IMR-90 (cell line): ENCODE measurements around the gene CHST1. TPM values are rescaled to one million over a fixed set of nuclear protein-coding genes. Genes with fewer than 3 reads are reported as not detected.

ENCODE experiments used
- ATAC-seq: fragments of 200-7000 bp; cut with Tn5 transposase; 2 replicates; pipeline ENCODE4 v1.9.1; 2020; ENCODE audit warnings: low read depth, mild to moderate bottlenecking, moderate library complexity
- BruUV-seq: library from RNA; stranded (reverse); fragments of 400-500 nt; replicated peaks from 2 replicates; lab custom pipeline; 2021; lab: Mats Ljungman, UMichigan
- CTCF ChIA-PET: fragments of 300-600 bp; formaldehyde crosslinking; extraction: SDS; loops from one replicate; lab custom pipeline; 2021; ENCODE audit warnings: antibody characterized with exemption; lab: Yijun Ruan, JAX
- POLR2A ChIA-PET: fragments of 300-600 bp; sonication (Branson Sonifier 250); formaldehyde crosslinking; loops from one replicate; lab custom pipeline; 2022; ENCODE audit warnings: antibody characterized with exemption; ENCODE audit not compliant: unreplicated experiment; lab: Charles Lee
- DNase-seq: peaks from one replicate; pipeline ENCODE4 v3.0.0; 2013
- H2AFZ ChIP-seq: replicated peaks from 2 replicates; pipeline ENCODE3; 2013; ENCODE audit warnings: low read length, mild to moderate bottlenecking; ENCODE audit not compliant: poor library complexity
- H2AK5ac ChIP-seq: 2 replicates; pipeline ENCODE4 v1.6.1; 2013; ENCODE audit warnings: low read depth, low read length, inconsistent platforms
- H2AK9ac ChIP-seq: replicated peaks from 2 replicates; pipeline ENCODE3; 2013; ENCODE audit warnings: mild to moderate bottlenecking, low read depth, low read length, moderate library complexity; ENCODE audit not compliant: poor library complexity
- H2BK120ac ChIP-seq: 2 replicates; pipeline ENCODE4 v1.6.1; 2013; ENCODE audit warnings: low read depth, low read length, inconsistent platforms
- H2BK15ac ChIP-seq: 3 replicates; pipeline ENCODE4 v1.6.1; 2013; ENCODE audit warnings: low read depth, low read length, inconsistent platforms
- H2BK20ac ChIP-seq: 2 replicates; pipeline ENCODE4 v1.6.1; 2013; ENCODE audit warnings: low read depth, mild to moderate bottlenecking, inconsistent platforms, low read length, moderate library complexity
- H2BK5ac ChIP-seq: 2 replicates; pipeline ENCODE4 v1.6.1; 2013; ENCODE audit warnings: mild to moderate bottlenecking, low read depth, low read length, inconsistent platforms; ENCODE audit not compliant: poor library complexity, severe bottlenecking
- H3K14ac ChIP-seq: replicated peaks from 2 replicates; pipeline ENCODE4 v1.6.1; 2013; ENCODE audit warnings: low read depth, low read length, inconsistent platforms
- H3K18ac ChIP-seq: 2 replicates; pipeline ENCODE4 v1.6.1; 2013; ENCODE audit warnings: low read depth, low read length, control low read depth
- H3K23ac ChIP-seq: 2 replicates; pipeline ENCODE4 v1.6.1; 2013; ENCODE audit warnings: low read depth, low read length, inconsistent platforms
- H3K27ac ChIP-seq: 2 replicates; pipeline ENCODE4 v1.5.1; 2013; ENCODE audit warnings: mild to moderate bottlenecking, control low read depth, low read length; ENCODE audit not compliant: insufficient read depth
- H3K27me3 ChIP-seq: 2 replicates; pipeline ENCODE4 v1.6.1; 2013; ENCODE audit warnings: low read length; ENCODE audit not compliant: control insufficient read depth, insufficient read depth
- H3K36me3 ChIP-seq: 2 replicates; pipeline ENCODE4 v1.6.1; 2013; ENCODE audit warnings: low read length, mixed read lengths; ENCODE audit not compliant: control insufficient read depth, insufficient read depth
- H3K4ac ChIP-seq: 2 replicates; pipeline ENCODE4 v1.6.1; 2013; ENCODE audit warnings: low read depth, low read length, inconsistent platforms
- H3K4me1 ChIP-seq: 2 replicates; pipeline ENCODE4 v1.6.1; 2013; ENCODE audit warnings: low read length, mixed read lengths; ENCODE audit not compliant: control insufficient read depth, insufficient read depth
- H3K4me2 ChIP-seq: 2 replicates; pipeline ENCODE4 v1.6.1; 2013; ENCODE audit warnings: low read depth, mild to moderate bottlenecking, control low read depth, low read length, moderate library complexity
- H3K4me3 ChIP-seq: 2 replicates; pipeline ENCODE4 v1.5.1; 2013; ENCODE audit warnings: low read depth, mild to moderate bottlenecking, control low read depth, low read length, moderate library complexity; ENCODE audit not compliant: insufficient read depth
- H3K56ac ChIP-seq: 2 replicates; pipeline ENCODE4 v1.6.1; 2013; ENCODE audit warnings: low read length, inconsistent platforms; ENCODE audit not compliant: insufficient read depth; ENCODE audit errors: extremely low read depth
- H3K79me1 ChIP-seq, 2 experiments: 2 replicates each; pipeline ENCODE4 v1.6.1; 2013; ENCODE audit warnings: low read length in 2 of 2, inconsistent platforms in 1 of 2, low read depth in 1 of 2
- H3K9ac ChIP-seq: 2 replicates; pipeline ENCODE4 v1.6.1; 2013; ENCODE audit warnings: low read depth, low read length, control low read depth
- H3K9me1 ChIP-seq: 2 replicates; pipeline ENCODE4 v1.6.1; 2013; ENCODE audit warnings: low read length, inconsistent platforms; ENCODE audit not compliant: insufficient read depth
- H3K9me3 ChIP-seq: 2 replicates; pipeline ENCODE4 v1.6.1; 2013; ENCODE audit warnings: low read length; ENCODE audit not compliant: control insufficient read depth, insufficient read depth
- H4K20me1 ChIP-seq: 2 replicates; pipeline ENCODE4 v1.6.1; 2013; ENCODE audit warnings: low read length, inconsistent platforms; ENCODE audit not compliant: insufficient read depth
- H4K5ac ChIP-seq: 2 replicates; pipeline ENCODE4 v1.6.1; 2013; ENCODE audit warnings: mild to moderate bottlenecking, low read depth, low read length, control low read depth
- H4K8ac ChIP-seq, 2 experiments: 2 replicates each; pipeline ENCODE4 v1.6.1; 2013; ENCODE audit warnings: low read depth in 2 of 2, low read length in 2 of 2, control low read depth in 1 of 2, inconsistent platforms in 1 of 2
- H4K91ac ChIP-seq: 2 replicates; pipeline ENCODE4 v1.6.1; 2013; ENCODE audit warnings: low read depth, low read length, inconsistent platforms; ENCODE audit not compliant: insufficient read depth
- BHLHE40 ChIP-seq: fragments of 150-350 bp; IDR thresholded peaks from 2 replicates; pipeline ENCODE4 v1.6.1; 2016; ENCODE audit warnings: mild to moderate bottlenecking, low read depth, low read length
- CEBPB ChIP-seq: IDR thresholded peaks from 2 replicates; pipeline ENCODE4 v1.6.1; 2012; ENCODE audit warnings: low read depth, low read length, improper control_type of control experiment
- CHD1 ChIP-seq: IDR thresholded peaks from 2 replicates; pipeline ENCODE4 v1.6.1; 2012; ENCODE audit warnings: low read depth, low read length, improper control_type of control experiment
- FOS ChIP-seq: fragments of 150-350 bp; IDR thresholded peaks from 2 replicates; pipeline ENCODE4 v1.6.1; 2016; ENCODE audit warnings: low read depth, low read length
- MAFK ChIP-seq: IDR thresholded peaks from 2 replicates; pipeline ENCODE4 v1.6.1; 2012; ENCODE audit warnings: low read depth, low read length, improper control_type of control experiment
- MAZ ChIP-seq: IDR thresholded peaks from 2 replicates; pipeline ENCODE4 v1.6.1; 2012; ENCODE audit warnings: low read depth, mild to moderate bottlenecking, low read length, improper control_type of control experiment, moderate library complexity, borderline replicate concordance
- MXI1 ChIP-seq: IDR thresholded peaks from 2 replicates; pipeline ENCODE4 v1.6.1; 2012; ENCODE audit warnings: low read depth, mild to moderate bottlenecking, low read length, moderate library complexity, borderline replicate concordance
- NFE2L2 ChIP-seq: fragments of 150-350 bp; IDR thresholded peaks from 2 replicates; pipeline ENCODE4 v1.6.1; 2016; ENCODE audit warnings: low read depth, mild to moderate bottlenecking, low read length
- POLR2A ChIP-seq: IDR thresholded peaks from 2 replicates; pipeline ENCODE4 v1.6.1; 2012; ENCODE audit warnings: mild to moderate bottlenecking, low read depth, low read length
- RAD21 ChIP-seq: IDR thresholded peaks from 2 replicates; pipeline ENCODE4 v1.6.1; 2012; ENCODE audit warnings: low read length, improper control_type of control experiment
- RCOR1 ChIP-seq: IDR thresholded peaks from 2 replicates; pipeline ENCODE4 v1.6.1; 2012; ENCODE audit warnings: mild to moderate bottlenecking, low read length, improper control_type of control experiment; ENCODE audit not compliant: insufficient replicate concordance
- RFX5 ChIP-seq: IDR thresholded peaks from 2 replicates; pipeline ENCODE4 v1.8.0; 2012; ENCODE audit warnings: low read depth, mild to moderate bottlenecking, low read length, moderate library complexity
- SMC3 ChIP-seq: fragments of 150-350 bp; IDR thresholded peaks from 2 replicates; pipeline ENCODE4 v1.6.1; 2016; ENCODE audit warnings: low read depth, mild to moderate bottlenecking, antibody characterized with exemption, low read length, moderate library complexity
- WGBS, 2 experiments: methylation state at CpG; one replicate each; pipeline versions ENCODE4 v1.1.5 to v1.1.7; 2013; ENCODE audit warnings: missing lambda C conversion rate in 2 of 2; ENCODE audit not compliant: insufficient read length in 1 of 2; ENCODE audit errors: extremely low coverage in 2 of 2; 5-methylcytosine and 5-hydroxymethylcytosine counted together
- dilution Hi-C: fragments of 300-500 bp; cut with HindIII; formaldehyde crosslinking; loops from one replicate; pipeline ENCODE4 v1.14.3; 2018; ENCODE audit warnings: low sequenced_read_pairs; ENCODE audit not compliant: unreplicated experiment
- in situ Hi-C: fragments of 300-500 bp; cut with MboI; formaldehyde crosslinking; loops from 3 replicates; pipeline ENCODE4 v1.14.3; 2019; ENCODE audit warnings: low sequenced_read_pairs, inconsistent platforms, mixed read lengths
- intact Hi-C: fragments of 100-400 bp; cut with micrococcal nuclease; formaldehyde crosslinking; loops from 2 replicates; pipeline ENCODE4 v1.10.0; 2022
- polyA plus RNA-seq, 3 experiments: library from polyadenylated mRNA; depleted of rRNA; stranded (reverse); fragments of >200 nt; gene quantifications; 2 replicates each; pipeline ENCODE4 v1.2.3, GENCODE V29; 2012; ENCODE audit warnings: low replicate concordance in 1 of 3
- total RNA-seq: library from RNA; depleted of rRNA; stranded (reverse); fragments of >200 nt; gene quantifications from 2 replicates; pipeline ENCODE4 v1.2.3, GENCODE V29; 2012
- TF ChIP-seq, protein P1 (sequence below): fragments of 150-350 bp; IDR thresholded peaks from 2 replicates; pipeline ENCODE4 v1.6.1; 2016; ENCODE audit warnings: low read depth, mild to moderate bottlenecking, low read length, moderate library complexity, borderline replicate concordance
- TF ChIP-seq, protein P2 (sequence below): conservative IDR thresholded peaks from 2 replicates; pipeline ENCODE4 v1.5.1; 2012; ENCODE audit warnings: mild to moderate bottlenecking, low read depth, low read length, improper control_type of control experiment
- TF ChIP-seq, protein P3 (sequence below): fragments of 150-350 bp; IDR thresholded peaks from 2 replicates; pipeline ENCODE4 v1.6.1; 2017; ENCODE audit warnings: mild to moderate bottlenecking, antibody characterized with exemption, low read length, low read depth

CHST1 gene
- total and polyA plus RNA-seq, 2 of the 4 experiments (the other 2 are of a cell fraction), result 0.21 TPM; not detected in 1

DNA sequence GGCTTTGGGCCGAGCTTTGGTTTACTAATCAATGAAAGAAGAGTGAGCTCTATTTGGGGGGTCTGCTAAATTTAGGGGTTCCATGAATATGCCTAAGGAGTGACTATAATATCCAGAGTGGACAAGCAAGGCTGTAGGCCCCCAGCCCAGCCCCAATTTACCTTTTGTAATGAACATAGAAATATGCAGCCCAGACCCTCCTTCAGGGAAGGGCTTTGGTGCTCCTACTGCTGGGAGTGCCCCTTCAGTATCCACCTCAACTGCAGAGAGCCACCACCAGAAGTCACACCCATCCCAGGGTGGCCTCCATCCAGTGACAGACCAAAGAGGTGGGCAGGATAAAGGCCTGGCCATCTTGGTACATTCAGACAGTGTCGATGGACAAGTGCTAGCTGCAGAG is 43.1 kb downstream of the CHST1 start:
- CTCF ChIA-PET, result no interaction called here
- Histone ChIP-seq H3K4me2 (no peak overlapping the region), H2AK9ac (no peak overlapping the region), H3K4me1 (no peaks in the 10 kb centered on the region), H4K20me1 (no peaks in the 10 kb centered on the region), H3K79me1 (no peaks in the 10 kb centered on the region), H4K8ac (no peak overlapping the region), H3K56ac (no peak overlapping the region), H3K4me3 (no peak overlapping the region), H2BK5ac (no peak overlapping the region), H3K9me3 (peaks cover 2% of the 10 kb centered on the region; the same call in 1 of the 2 replicates), H2AK5ac (no peak overlapping the region), H3K18ac (no peak overlapping the region), H2AFZ (no peak overlapping the region), H2BK120ac (no peak overlapping the region), H3K27me3 (no peaks in the 10 kb centered on the region; the same call in 1 of the 2 replicates), H3K9me1 (no peaks in the 10 kb centered on the region), H3K27ac (no peak overlapping the region), H2BK15ac (no peak overlapping the region), H2BK20ac (no peak overlapping the region), H3K36me3 (no peaks in the 10 kb centered on the region), H4K91ac (no peak overlapping the region), H3K4ac (no peak overlapping the region), H4K5ac (no peak overlapping the region), H3K9ac (no peak overlapping the region), H3K14ac (no peak overlapping the region), H3K23ac (no peak overlapping the region)
- in situ Hi-C loops (no loop called here), intact Hi-C loops (no loop called here), dilution Hi-C loops (no loop called here)
- no TSS peak for BruUV-seq
- ATAC-seq (no peak), DNase-seq (no peak)
- no peak for TF ChIP-seq MXI1
- TF ChIP-seq CHD1, result no peak
- no peak for TF ChIP-seq MAZ
- TF ChIP-seq SMC3, result no peak
- TF ChIP-seq MAFK, result no peak
- no peak for TF ChIP-seq FOS
- TF ChIP-seq RCOR1, result no peak
- no peak for TF ChIP-seq BHLHE40
- TF ChIP-seq, protein P1, sequence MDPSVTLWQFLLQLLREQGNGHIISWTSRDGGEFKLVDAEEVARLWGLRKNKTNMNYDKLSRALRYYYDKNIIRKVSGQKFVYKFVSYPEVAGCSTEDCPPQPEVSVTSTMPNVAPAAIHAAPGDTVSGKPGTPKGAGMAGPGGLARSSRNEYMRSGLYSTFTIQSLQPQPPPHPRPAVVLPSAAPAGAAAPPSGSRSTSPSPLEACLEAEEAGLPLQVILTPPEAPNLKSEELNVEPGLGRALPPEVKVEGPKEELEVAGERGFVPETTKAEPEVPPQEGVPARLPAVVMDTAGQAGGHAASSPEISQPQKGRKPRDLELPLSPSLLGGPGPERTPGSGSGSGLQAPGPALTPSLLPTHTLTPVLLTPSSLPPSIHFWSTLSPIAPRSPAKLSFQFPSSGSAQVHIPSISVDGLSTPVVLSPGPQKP, result no peak
- TF ChIP-seq POLR2A, result no peak
- TF ChIP-seq CEBPB, result no peak
- TF ChIP-seq, protein P2, sequence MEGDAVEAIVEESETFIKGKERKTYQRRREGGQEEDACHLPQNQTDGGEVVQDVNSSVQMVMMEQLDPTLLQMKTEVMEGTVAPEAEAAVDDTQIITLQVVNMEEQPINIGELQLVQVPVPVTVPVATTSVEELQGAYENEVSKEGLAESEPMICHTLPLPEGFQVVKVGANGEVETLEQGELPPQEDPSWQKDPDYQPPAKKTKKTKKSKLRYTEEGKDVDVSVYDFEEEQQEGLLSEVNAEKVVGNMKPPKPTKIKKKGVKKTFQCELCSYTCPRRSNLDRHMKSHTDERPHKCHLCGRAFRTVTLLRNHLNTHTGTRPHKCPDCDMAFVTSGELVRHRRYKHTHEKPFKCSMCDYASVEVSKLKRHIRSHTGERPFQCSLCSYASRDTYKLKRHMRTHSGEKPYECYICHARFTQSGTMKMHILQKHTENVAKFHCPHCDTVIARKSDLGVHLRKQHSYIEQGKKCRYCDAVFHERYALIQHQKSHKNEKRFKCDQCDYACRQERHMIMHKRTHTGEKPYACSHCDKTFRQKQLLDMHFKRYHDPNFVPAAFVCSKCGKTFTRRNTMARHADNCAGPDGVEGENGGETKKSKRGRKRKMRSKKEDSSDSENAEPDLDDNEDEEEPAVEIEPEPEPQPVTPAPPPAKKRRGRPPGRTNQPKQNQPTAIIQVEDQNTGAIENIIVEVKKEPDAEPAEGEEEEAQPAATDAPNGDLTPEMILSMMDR, result no peak
- TF ChIP-seq RFX5, result no peak
- TF ChIP-seq RAD21, result no peak
- no peak for TF ChIP-seq NFE2L2
- TF ChIP-seq, protein P3, sequence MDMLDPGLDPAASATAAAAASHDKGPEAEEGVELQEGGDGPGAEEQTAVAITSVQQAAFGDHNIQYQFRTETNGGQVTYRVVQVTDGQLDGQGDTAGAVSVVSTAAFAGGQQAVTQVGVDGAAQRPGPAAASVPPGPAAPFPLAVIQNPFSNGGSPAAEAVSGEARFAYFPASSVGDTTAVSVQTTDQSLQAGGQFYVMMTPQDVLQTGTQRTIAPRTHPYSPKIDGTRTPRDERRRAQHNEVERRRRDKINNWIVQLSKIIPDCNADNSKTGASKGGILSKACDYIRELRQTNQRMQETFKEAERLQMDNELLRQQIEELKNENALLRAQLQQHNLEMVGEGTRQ, result no peak
- POLR2A ChIA-PET, result no interaction called here
- WGBS, 2 experiments, result 40% methylated on average over 1 of the region's 2 CpGs; no CpG with 5 or more reads in 1 of the 2 experiments
